ENCODE results near the gene TMEM143. TPM values are rescaled to one million over a fixed set of nuclear protein-coding genes. Genes with fewer than 3 reads are reported as not detected.

TMEM143 gene
- total RNA-seq, 1 donor from 2014 or later, result 11.9 TPM

DNA sequence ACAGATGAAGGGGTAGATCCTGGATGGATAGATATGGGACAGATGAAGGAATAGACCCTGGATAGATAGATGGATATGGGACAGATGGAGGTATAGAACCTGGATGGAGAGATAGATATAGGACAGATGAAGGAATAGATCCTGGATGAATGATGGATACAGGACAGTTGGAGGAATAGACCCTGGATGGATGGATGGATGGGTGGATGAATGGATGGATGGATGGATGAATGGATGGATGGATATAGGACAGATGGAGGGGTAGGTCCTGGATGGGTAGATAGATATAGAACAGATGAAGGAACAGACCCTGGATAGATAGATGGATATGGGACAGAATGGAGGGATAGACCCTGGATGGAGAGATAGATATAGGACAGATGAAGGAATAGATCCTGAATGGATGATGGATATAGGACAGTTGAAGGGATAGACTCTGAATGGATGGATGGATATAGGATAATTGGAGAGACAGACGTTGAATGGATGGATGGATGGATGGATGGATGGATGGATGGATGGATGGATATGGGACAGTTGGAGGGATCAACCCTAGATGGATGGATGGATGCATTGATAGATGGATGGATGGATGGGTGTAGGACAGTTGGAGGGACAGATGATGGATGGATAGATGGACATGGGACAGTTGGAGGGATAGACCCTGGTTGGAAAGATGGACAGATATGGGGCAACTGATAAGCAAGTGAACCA lies 61.7 kb downstream of the TMEM143 start:
- H3K9me3 Mint-ChIP-seq (ENCODE audit: unreplicated experiment), result no peaks in the 10 kb centered on the region
- no peaks in the 10 kb centered on the region for H3K27me3 Mint-ChIP-seq (ENCODE audit: unreplicated experiment)
- TF ChIP-seq, protein P1, sequence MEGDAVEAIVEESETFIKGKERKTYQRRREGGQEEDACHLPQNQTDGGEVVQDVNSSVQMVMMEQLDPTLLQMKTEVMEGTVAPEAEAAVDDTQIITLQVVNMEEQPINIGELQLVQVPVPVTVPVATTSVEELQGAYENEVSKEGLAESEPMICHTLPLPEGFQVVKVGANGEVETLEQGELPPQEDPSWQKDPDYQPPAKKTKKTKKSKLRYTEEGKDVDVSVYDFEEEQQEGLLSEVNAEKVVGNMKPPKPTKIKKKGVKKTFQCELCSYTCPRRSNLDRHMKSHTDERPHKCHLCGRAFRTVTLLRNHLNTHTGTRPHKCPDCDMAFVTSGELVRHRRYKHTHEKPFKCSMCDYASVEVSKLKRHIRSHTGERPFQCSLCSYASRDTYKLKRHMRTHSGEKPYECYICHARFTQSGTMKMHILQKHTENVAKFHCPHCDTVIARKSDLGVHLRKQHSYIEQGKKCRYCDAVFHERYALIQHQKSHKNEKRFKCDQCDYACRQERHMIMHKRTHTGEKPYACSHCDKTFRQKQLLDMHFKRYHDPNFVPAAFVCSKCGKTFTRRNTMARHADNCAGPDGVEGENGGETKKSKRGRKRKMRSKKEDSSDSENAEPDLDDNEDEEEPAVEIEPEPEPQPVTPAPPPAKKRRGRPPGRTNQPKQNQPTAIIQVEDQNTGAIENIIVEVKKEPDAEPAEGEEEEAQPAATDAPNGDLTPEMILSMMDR (IDR thresholded peaks at IDR 0.05; ENCODE audit: partially characterized antibody, unreplicated experiment), result no peak
- H3K36me3 Mint-ChIP-seq (ENCODE audit: unreplicated experiment), result peaks cover 6% of the 10 kb centered on the region
- no peak overlapping the region for H3K27ac Mint-ChIP-seq (ENCODE audit: unreplicated experiment)
- DNase-seq, result no peak
- no peak overlapping the region for H3K4me3 Mint-ChIP-seq (ENCODE audit: unreplicated experiment)
- no peaks in the 10 kb centered on the region for H3K4me1 Mint-ChIP-seq (ENCODE audit: low read depth, unreplicated experiment)

DNA sequence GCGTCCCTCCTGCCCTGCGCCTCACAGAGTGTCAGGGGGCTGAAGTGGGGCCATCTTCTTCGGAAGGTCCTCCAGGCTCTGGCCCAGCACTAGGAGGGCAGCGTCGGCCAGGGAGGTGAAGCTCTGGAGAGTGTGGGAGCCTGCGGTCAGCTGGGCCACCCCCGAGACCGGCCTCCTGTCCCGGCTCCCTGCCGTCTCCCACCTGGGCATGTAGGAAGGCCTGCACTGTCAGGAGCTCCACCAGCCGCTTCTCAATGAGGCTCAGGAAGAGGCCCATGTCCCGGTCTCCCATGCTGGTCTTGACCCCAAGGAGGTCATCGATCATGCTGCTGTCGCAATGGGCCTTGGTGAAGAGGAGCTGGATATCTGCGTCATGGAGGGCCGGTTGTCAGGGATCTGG lies 65.8 kb downstream of the TMEM143 start:
- DNase-seq, result no peak
- no peaks in the 10 kb centered on the region for H3K27me3 Mint-ChIP-seq (ENCODE audit: unreplicated experiment)
- no peaks in the 10 kb centered on the region for H3K36me3 Mint-ChIP-seq (ENCODE audit: unreplicated experiment)
- H3K4me3 Mint-ChIP-seq (ENCODE audit: unreplicated experiment), result no peak overlapping the region
- H3K4me1 Mint-ChIP-seq (ENCODE audit: low read depth, unreplicated experiment), result no peaks in the 10 kb centered on the region
- H3K27ac Mint-ChIP-seq (ENCODE audit: unreplicated experiment), result no peak overlapping the region
- TF ChIP-seq, protein P1 (IDR thresholded peaks at IDR 0.05; ENCODE audit: partially characterized antibody, unreplicated experiment), result no peak
- H3K9me3 Mint-ChIP-seq (ENCODE audit: unreplicated experiment), result no peaks in the 10 kb centered on the region

DNA sequence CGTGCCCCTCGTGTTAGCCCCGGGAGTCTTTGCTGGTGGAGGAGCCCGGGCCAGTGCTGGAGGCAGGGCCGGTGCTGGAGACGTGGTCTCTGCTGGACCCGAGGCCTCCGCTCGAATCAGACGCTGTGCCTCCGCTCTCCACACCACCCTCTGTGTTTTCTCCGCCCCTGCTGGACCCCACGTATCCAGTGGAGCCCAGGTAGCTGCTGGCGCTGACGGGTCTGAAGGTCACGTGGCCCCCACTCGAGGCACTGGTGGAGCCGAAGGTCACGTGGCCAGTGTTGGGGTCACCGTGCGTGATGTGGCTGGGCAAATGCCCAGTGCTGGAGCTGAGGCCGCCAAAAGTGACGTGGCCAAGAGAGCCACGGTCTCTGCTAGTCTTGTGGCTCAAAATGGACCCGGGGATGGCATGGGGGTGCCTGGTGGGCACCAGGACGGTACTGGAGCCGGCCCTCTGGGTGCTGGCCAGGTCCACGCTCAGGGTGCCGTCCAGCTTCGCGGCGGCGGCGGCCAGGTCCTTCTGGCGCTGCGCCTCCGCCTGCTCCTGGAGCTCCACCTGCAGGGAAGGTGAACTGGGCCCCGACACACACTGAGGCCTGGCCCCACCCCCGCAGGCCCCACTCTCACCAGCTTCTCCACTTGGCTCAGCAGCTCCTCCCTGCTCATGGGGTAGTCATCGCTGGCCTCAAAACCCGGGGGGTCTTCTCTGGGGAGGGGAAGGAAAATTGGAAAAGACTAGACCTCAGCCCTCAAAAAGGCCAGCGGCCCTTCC lies 66.6 kb downstream of the TMEM143 start:
- H3K4me1 Mint-ChIP-seq (ENCODE audit: low read depth, unreplicated experiment), result no peaks in the 10 kb centered on the region
- no peaks in the 10 kb centered on the region for H3K9me3 Mint-ChIP-seq (ENCODE audit: unreplicated experiment)
- no peak overlapping the region for H3K4me3 Mint-ChIP-seq (ENCODE audit: unreplicated experiment)
- no peak overlapping the region for H3K27ac Mint-ChIP-seq (ENCODE audit: unreplicated experiment)
- TF ChIP-seq, protein P1 (IDR thresholded peaks at IDR 0.05; ENCODE audit: partially characterized antibody, unreplicated experiment), result no peak
- DNase-seq, result no peak
- H3K36me3 Mint-ChIP-seq (ENCODE audit: unreplicated experiment), result no peaks in the 10 kb centered on the region
- H3K27me3 Mint-ChIP-seq (ENCODE audit: unreplicated experiment), result no peaks in the 10 kb centered on the region

DNA sequence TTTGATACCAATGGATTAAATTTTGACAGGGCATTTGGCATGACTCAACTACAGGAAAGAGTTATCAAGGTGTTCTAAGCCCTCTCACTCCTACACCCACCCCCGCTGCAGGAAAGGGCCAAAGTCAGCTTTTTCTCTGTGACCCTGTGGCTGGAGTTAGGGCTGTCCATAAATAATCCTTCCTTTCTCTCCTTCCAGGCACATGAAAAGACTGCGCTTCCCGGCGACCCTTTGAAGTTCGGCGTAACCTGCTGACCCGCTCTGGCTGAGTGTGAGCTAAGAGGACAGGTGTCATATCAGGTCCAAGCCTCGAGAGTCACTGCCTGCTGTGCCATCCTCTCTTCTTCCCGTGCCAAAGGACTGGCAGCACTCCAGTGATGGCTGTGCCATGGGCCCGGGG lies 68.3 kb downstream of the TMEM143 start:
- H3K9me3 Mint-ChIP-seq (ENCODE audit: unreplicated experiment), result no peaks in the 10 kb centered on the region
- H3K4me3 Mint-ChIP-seq (ENCODE audit: unreplicated experiment), result no peak overlapping the region
- no peak for DNase-seq
- TF ChIP-seq, protein P1 (IDR thresholded peaks at IDR 0.05; ENCODE audit: partially characterized antibody, unreplicated experiment), result no peak
- no peaks in the 10 kb centered on the region for H3K36me3 Mint-ChIP-seq (ENCODE audit: unreplicated experiment)
- H3K27me3 Mint-ChIP-seq (ENCODE audit: unreplicated experiment), result no peaks in the 10 kb centered on the region
- no peak overlapping the region for H3K27ac Mint-ChIP-seq (ENCODE audit: unreplicated experiment)
- no peaks in the 10 kb centered on the region for H3K4me1 Mint-ChIP-seq (ENCODE audit: low read depth, unreplicated experiment)

DNA sequence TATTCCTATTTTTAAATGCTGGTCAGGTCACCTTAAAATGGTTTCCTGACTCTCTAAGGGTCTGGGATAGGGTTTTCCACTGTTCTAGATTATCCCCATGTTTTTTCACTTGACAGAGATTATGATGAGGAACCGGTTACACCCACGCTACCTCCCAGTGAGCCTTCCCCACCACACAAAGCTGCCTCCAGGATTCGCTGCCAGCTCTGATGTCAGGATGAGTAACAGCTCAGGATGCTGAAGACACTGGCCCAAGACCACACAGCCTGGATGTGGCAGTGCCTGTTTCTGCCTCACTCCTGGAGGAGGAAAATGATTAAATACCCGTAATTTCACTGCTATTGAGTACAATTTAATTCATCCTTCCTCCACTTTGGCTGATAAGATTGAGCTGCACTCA lies 70.9 kb downstream of the TMEM143 start:
- Mint-ChIP-seq H3K4me1 (ENCODE audit: low read depth, unreplicated experiment) (no peaks in the 10 kb centered on the region), H3K27ac (ENCODE audit: unreplicated experiment) (no peak overlapping the region), H3K4me3 (ENCODE audit: unreplicated experiment) (no peak overlapping the region), H3K36me3 (ENCODE audit: unreplicated experiment) (no peaks in the 10 kb centered on the region), H3K27me3 (ENCODE audit: unreplicated experiment) (no peaks in the 10 kb centered on the region), H3K9me3 (ENCODE audit: unreplicated experiment) (peaks cover 3% of the 10 kb centered on the region)
- TF ChIP-seq, protein P1 (IDR thresholded peaks at IDR 0.05; ENCODE audit: partially characterized antibody, unreplicated experiment), result no peak
- no peak for DNase-seq

Data from glutamatergic neuron (in vitro differentiated cells).